Stimulated activated CD4-positive, alpha-beta T cell treated with anti-CD3 and anti-CD28 coated beads, TNF-alpha, amount 100 ng/mL, for 48 hours (primary cell): Measurements from ENCODE around the gene FRY.
"Not testable (repeated sequence)": the region's sequence is repeated elsewhere in the genome, so short reads cannot be mapped to it uniquely, and the experiment has no call there.

Source experiments
- DNase-seq, 3 donors: peaks; one replicate each; pipeline ENCODE4 v3.0.0-alpha.2; 2020; ENCODE audit warnings: low read depth in 3 of 3

FRY gene

DNA sequence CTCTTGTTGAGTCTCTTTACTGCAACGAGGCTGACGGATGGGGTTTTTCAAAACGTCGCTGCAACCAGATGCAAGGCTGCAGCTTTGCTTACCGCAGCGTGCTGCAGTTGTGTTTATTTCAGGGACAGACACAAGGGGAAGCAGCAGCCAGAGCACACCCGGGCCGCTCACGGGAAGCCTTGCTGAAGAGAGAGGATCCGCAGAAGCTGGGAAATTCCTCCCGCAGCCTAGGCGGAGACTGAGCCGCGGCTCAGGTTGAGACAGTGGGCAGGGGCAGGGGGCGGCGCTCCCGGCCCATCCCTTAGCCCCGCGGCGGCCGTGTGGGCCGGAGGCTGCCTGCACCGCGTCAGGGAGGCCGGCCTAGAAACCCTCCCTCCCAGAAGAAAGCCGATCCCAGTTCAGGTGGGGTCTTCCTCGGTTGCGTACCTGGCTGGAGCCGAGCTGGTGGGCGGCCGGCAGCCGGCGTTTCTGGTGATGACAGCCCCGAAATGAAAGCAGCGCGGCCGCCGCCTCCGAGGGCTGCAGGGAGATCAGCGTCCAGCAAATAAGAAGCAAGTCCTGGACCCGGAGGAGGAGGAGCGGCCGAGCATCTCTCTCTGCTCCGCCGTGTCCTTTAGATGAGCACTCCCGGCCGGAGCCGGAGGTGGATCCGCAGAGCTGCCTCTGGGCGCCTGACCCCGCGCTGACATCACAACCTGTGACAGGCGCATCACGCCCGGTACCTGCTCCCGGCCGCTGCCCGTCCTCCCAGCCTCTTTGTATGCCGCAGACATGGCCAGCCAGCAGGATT, at the start of gene FRY:
FRY (plus strand) TSS at position 750 of the 790 bp plus-strand sequence; CDS start at position 772, 22 bp downstream.
- peak in 2 of 3 donors; percentile 7 to 20 for DNase-seq

DNA sequence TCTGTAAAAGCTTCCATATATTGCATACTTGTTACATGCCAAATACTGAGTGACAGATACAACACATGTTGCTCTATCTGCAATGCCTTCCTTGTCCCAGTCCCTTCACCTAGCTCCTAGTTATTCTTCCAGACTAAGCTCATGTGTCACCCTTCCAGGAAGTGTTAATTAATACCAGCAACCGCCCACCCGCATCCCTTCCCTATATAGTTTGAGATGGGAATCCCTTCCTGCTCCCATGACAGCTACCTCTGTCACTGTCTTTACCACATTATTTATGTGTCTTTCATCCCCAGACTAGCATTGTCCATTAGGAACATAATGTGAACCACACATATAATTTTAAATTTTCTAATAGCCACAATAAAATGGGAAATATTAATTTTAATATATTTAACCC, 49.5 kb upstream of the FRY start:
- DNase-seq: no peak

DNA sequence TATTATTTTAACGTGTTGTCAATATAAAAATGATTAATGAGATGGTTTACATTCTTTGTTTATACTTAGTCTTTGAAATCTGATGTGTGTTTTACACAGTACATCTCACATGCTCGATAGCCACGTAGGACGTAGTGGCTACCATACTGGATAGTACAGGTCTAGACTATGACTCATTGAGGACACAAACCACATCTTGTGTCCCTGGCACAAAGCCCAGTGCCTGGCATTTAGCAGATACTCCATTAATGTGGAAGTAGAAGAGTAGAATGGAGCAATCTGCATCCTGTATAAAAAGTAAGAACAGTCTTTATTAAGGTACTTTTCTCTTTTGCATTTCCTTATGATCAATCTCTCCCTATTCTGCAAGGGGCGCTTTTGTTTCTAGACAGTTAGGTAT, 49.0 kb upstream of the FRY start:
- no peak for DNase-seq

DNA sequence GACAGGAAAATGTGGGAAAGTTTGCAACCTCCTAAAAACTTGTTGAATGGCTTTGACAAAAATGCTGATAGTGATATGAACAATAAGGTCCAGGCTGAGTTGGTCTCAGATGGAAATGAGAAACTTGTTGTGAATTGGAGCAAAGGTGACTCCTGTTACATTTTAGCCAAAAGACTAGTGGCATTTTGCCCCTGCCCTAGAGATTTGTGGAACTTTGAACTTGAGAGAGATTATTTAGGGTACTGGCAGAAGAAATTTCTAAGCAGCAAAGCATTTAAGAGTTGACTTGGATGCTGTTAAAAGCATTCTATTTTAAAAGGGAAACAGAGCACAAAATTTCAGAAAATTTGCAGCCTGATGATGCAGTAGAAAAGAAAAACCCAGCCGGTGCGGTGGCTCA, 47.9 kb upstream of the FRY start:
- DNase-seq: not testable (repeated sequence)

DNA sequence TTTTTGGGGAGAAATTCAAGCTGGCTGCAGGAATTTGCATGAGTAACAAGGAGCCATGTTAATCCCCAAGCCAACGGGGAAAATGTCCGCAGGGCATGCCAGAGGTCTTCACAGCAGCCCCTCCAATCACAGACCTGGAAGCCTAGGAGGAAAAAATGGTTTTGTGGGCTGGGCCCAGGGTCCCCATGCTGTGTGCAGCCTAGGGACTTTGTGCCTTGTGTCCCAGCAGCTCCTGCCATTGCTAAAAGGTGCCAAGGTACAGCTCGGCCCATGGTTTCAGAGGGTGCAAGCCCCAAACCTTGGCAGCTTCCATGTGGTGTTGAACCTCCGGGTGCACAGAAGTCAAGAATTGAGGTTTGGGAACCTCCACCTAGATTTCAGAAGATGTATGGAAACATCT, 47.2 kb upstream of the FRY start:
- not testable (repeated sequence) for DNase-seq

DNA sequence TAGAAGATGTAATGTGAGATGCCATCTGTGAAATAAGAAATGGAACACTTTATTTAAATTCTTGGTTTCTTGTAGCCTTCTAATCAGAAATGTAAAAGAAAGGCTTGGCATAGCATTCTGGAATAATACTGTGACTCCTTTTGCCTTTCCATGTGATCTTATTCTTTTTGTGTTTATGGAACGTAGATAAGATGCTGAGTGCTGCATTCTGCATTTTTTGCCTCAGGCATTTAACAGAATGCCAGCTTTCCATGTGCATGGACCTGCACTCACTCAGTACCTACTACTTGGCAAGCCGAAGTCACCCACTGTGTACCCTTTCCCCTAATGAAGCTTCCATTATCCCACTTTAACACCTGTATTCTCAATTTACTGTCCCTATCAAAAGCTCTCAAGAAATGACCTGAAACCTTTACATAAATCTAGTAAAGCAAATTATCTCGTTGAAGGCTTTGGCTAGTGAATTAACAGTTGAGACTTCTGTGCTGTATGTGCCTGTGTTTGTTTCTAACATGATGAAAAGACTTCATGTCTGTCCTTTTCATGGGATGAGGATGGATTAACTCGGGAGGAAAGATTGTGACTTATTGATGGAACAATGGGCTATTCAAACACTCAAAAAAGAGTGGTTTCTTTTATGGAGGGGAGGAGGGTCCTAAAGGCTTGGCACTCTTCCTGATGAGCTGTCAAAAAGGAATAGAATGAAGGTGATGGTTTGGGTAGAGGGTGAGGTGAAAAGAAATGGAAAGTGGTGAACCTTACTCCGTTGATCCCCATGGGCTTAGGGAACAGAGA, 44.7 kb upstream of the FRY start:
- no peak for DNase-seq

DNA sequence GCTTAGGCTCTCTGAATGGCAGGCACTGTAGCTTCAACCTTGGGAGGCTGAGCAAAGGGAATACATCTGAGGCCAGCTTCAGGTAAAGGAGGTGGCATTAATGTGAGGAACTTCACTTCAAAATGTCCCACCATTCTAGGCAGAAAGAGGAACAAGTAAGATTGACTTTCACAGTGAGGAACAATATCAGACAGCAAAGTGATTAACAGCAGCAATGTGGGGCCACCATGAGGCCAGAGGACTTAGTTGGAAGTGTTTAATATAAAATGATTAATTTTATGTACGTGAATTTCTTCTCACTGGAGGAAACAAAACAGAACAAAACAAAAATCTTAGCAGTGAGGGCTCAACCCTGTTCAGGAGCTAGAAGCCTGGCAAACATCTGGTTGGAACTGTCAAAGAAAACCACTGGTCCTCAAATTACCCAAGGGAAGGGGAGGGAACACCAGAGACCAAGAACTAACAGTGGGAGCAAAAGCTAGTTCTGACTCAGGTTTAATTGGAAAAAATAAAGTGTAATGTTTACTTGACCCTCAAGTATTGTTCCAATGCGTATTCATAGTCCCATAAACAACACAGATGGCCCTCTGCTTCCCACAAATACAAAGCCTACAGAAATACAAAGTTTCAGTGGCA, 43.9 kb upstream of the FRY start:
- no peak for DNase-seq

DNA sequence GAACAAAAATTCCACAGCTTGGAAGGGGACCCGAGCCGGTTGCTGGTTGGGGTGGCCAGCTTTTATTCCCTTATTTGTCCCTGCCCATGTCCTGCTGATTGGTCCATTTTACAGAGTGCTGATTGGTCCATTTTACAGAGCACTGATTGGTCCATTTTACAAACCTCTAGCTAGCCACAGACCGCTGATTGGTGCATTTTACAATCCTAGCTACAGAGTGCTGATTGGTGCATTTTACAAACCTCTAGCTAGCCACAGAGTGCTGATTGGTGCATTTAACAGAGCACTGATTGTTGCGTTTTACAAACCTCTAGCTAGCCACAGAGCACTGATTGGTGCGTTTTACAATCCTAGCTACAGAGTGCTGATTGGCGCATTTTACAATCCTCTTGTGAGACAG, 37.2 kb upstream of the FRY start:
- not testable (repeated sequence) for DNase-seq

DNA sequence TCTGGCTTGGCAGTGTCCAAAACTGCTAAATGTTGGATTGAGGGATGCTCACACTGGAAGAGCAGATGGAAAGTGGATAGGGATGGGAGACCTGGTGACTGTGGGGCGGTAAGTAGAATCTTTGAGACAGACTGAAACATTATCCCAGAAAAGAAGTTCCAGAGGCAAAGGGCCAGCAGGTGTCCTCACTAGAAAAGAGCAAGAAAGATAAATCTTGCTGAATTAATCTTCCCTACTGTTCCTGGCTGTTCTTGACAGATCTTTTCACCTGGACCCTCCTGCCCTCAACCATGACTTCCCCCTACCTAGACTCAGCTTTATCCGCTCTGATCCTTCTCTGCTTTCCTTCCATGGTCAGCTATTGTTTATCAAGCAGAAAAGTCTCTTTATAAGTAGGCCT, 35.0 kb upstream of the FRY start:
- no peak for DNase-seq

DNA sequence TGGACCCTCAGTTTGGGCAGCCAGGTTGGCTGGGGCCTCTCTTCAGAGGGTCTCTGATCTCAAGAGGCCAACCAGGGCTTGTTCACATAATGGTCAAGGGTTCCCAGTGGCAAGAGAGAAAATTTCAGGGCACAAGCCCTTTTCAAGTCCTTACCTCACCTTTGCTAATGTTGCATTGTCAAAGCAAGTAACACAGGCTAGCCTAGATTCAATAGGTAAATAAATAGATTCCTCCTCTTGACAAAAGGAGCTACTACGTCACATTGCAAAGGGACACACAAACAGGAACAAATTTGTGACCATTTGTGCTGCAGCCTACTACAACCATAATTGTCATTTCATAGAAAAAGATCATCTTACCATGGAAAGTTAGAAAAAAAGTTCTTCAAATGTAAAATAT, 33.9 kb upstream of the FRY start:
- DNase-seq: no peak

DNA sequence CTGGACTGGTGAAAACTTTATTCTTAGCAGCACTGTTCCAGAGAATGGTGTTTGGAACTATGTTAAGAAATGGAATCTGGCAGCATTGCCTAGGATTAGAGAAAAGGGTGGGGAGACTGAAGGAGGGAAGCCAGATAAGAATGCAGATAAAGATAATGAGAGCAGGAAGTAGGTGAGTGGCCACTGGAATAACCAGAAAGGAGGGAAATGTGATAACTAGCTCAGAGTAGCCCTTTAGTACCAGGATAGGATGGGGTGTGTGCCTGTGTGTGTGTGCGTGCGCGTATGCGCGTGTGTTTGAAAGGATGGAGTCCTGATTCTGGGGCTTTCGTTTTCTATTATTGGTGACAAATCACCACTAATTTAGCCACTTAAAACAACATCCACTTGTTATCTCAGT, 33.4 kb upstream of the FRY start:
- no peak for DNase-seq

DNA sequence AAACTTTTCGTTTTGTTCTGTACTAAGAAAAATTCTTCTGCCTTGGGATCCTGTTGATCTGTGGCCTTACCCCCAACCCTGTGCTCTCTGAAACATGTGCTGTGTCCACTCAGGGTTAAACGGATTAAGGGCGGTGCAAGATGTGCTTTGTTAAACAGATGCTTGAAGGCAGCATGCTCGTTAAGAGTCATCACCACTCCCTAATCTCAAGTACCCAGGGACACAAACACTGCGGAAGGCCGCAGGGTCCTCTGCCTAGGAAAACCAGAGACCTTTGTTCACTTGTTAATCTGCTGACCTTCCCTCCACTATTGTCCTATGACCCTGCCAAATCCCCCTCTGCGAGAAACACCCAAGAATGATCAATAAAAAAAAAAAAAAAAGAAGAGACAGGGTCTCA, 30.8 kb upstream of the FRY start:
- not testable (repeated sequence) for DNase-seq

DNA sequence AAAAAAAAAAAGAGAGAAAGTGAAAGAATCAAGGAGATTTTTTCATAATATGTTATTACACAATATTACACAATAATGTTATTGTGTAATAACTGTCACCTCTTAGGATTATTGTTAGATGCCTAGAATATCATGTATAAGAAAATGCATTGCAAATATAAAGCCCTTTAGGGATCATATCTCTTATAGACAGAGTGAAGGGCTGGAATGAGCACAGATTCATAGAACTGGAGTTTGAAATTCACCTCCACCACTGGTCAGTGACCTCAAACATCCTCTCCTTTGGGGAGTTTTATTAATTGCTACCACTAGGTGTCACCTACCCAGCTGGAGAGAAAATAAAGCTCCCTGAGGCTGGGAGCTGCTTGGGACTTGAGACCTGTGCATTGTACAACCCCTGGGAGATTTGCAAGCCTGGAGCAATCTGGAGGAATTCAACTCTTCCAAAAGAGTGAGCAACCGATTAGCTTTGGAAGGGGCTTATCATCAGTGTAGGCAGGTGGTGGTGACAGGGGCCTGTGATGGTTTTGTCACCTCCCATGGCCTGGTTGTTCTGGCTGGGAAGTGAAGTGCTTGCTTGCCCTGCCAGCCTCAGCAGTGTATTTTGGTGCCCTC, 30.3 kb upstream of the FRY start:
- DNase-seq: no peak

DNA sequence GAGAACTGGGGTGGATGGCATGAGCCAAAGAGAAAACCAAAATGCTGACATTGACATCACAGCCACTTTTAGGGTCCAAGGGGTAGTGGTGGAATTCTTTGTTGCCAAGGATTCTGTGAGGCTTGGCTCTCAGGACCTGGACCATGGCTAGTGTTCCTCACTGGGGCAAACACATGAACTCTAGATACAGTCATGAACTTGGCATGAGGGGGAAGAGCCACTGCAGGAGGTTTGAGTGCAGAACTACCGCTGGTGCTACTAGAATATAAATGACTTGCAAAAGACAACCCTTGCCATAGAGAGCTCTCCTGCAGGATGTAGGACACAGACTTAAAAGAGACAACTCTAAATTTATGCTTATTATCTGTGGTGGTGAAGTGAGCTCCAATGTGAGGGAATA, 29.8 kb upstream of the FRY start:
- DNase-seq: no peak

DNA sequence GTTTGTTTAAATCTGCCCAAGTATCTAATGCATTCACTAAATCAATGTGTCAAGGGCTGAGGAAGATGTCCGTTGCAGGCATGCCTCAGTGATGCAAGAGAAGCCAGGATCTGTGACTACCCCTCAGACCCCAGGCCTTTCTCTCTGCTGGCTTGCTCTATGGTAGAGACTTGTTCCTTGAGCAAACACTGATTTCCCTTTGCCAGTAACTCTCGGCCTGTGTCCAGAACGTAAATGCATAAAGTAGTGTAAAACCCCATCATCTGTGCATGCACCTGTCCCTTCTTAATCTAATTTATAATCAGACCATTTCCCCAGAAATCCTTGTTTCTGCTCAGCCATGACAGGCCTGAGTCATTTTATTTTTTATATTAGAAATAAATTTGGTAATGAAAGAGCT, 28.7 kb upstream of the FRY start:
- DNase-seq: no peak

DNA sequence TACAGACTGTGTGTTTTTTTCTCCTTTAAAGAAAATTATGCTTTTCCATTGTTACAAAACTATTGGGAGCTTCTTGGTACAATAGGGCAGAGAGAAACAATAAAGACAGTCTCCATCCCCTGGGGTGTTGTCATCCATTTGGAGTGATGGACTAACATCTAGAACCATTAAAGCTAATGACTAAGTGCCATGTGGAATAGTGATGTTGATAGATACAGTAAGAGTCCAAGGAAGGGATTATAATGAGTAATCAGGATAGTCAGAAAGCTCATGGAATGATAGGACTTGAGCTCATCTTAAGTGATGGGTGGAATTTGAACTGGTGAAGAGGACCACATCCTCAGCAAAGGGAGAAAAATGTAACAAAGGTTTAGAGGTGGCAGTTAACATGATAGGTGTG, 24.1 kb upstream of the FRY start:
- no peak for DNase-seq

DNA sequence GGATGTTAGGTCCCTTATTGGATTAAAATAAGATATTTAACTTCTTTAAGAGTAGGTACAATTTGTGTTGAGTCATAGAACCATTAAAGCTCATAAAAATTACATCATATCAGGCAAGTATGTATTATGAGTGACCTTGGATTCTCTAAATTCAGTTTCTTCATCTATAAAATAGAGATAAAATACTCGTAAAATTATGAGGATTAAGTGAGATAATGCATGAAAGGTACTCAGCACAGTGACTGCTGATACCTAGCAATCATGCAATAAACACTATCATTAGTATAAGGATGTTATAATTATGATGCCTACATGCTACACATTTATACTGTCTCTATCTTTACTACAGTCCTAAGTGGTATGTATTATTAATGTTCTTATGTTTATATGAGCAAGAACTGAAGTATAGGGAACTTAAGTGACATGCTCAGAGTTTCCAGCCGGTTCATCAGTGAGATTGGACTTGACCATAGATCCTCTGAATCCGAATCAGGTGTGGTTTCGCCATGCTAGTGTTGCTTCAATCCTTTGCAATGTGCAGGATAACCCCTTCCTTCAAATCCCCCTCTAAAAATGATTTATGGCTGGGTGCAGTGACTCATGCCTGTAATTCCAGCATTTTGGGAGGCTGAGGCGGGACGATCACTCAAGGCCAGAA, 22.9 kb upstream of the FRY start:
- no peak for DNase-seq

DNA sequence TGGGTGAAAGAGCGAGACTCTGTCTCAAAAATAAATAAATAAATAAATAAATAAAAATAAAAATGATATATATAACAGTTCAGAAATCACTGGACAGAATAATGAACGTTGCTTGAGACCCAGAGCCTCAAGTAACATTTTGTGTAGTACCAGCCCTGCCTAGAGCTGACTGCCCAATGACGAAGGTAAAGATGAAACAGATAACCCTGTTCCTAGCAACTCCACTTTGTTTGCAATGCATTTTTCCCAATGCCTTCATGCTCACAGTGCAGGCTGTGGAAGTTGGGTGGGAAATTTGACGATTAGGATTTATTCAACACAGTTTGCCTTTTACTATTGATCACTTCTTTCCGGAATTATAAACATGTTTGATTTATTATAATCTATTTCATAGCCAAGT, 22.2 kb upstream of the FRY start:
- DNase-seq: no peak

DNA sequence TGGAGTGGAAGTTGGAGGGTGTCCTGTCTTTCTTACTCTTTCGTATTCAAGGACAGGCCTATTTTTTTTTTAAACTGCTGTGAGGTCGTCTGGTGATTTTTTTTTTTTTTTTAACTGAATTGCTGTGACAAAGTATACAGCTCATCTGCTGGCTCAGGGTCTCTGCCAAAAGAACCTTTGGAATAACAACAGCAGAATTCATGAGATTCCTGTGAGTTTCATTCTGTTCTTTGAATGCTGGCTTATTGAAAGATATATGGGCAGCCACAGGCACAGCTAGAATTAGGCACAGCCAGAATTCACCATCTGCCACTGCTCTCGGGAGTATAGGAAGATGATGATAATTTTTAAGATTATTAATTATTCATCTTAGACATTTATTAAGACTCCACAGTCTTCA, 21.4 kb upstream of the FRY start:
- DNase-seq: no peak

DNA sequence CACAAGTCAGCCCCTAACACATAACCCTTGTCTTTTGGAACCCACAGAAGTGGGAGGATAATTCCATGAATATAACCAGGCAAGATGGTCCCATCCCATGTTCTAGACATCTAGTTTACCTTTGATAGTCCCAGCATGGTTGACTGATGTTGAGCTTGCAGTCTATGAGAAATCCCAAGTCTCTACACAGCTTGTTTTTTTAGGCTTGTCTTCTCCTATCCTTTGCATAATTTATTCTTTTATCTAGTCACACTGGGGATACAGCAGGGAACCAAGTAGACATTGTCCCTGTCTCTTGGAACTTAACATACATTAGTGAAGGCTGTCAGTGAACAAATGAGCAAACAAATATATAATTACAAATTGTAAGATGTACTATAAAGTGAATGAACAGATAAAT, 19.6 kb upstream of the FRY start:
- DNase-seq: no peak

DNA sequence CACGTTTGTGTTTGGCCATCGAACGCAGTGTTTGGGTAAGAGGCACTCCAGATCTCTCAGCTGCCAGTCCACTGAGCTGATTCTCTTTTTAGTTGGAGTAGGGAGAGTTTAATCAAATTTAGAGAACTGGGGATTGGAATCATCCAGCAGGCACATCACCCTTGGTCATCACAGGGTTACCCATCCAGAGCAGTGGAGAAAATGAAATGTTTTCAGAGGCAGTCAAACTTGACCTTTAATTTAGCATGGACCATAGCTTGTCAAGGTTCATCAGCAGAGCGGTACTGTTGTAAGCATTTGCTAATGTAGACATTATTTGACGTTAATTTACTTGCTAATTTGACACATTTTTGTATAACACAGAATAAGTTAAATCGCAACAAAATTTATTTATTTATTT, 18.4 kb upstream of the FRY start:
- no peak for DNase-seq

DNA sequence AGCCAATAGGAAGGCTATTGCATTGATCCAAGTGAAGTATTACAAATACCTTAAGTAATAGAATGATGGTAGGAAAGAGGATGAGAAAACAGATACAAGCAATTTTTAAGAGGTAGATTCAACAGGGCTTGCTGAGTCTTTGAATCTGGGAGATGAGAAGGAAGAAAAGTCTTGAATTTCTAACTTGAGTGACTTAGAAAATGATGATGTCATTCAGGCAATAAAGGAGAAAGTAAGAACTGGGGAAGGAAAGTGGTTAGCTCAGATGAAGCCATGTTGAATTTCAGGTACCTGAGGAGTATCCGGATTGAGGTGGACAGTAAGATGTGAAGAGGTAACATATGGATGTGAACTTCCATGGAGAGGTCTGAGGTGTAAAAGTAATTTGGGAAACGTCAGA, 15.5 kb upstream of the FRY start:
- DNase-seq: no peak
